ENCODE data around the gene NDFIP1. TPM values are rescaled to one million over a fixed set of nuclear protein-coding genes. Genes with fewer than 3 reads are reported as not detected.

NDFIP1 gene
- total RNA-seq, 1 donor from 2014 or later: 178 TPM

GRCh38 chr5:142199388-142199787 lies 90.8 kb downstream of the NDFIP1 start:
- Histone ChIP-seq H3K27me3 (no peaks in the 10 kb centered on the region), H3K9me3 (no peaks in the 10 kb centered on the region), H3K4me1 (no peaks in the 10 kb centered on the region), H3K4me3 (no peak overlapping the region), H3K27ac (no peak overlapping the region), H3K36me3 (no peaks in the 10 kb centered on the region)
- DNase-seq (ENCODE audit: extremely low spot score in 2 of 2): no peak
- TF ChIP-seq, protein P1, sequence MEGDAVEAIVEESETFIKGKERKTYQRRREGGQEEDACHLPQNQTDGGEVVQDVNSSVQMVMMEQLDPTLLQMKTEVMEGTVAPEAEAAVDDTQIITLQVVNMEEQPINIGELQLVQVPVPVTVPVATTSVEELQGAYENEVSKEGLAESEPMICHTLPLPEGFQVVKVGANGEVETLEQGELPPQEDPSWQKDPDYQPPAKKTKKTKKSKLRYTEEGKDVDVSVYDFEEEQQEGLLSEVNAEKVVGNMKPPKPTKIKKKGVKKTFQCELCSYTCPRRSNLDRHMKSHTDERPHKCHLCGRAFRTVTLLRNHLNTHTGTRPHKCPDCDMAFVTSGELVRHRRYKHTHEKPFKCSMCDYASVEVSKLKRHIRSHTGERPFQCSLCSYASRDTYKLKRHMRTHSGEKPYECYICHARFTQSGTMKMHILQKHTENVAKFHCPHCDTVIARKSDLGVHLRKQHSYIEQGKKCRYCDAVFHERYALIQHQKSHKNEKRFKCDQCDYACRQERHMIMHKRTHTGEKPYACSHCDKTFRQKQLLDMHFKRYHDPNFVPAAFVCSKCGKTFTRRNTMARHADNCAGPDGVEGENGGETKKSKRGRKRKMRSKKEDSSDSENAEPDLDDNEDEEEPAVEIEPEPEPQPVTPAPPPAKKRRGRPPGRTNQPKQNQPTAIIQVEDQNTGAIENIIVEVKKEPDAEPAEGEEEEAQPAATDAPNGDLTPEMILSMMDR (IDR thresholded peaks at IDR 0.05): no peak
- TF ChIP-seq POLR2A (IDR thresholded peaks at IDR 0.05): no peak
- TF ChIP-seq POLR2AphosphoS5 (IDR thresholded peaks at IDR 0.05; ENCODE audit: insufficient read depth in 1 of 2, low read depth in 1 of 2): no peak
- intact Hi-C loops (cut with DNase I): no loop called here

GRCh38 chr5:142200387-142200786 lies 91.8 kb downstream of the NDFIP1 start:
- no peak for DNase-seq (ENCODE audit: extremely low spot score in 2 of 2)
- Histone ChIP-seq H3K9me3 (no peaks in the 10 kb centered on the region), H3K27me3 (no peaks in the 10 kb centered on the region), H3K4me3 (no peak overlapping the region), H3K27ac (no peak overlapping the region), H3K4me1 (no peaks in the 10 kb centered on the region), H3K36me3 (no peaks in the 10 kb centered on the region)
- TF ChIP-seq POLR2AphosphoS5 (IDR thresholded peaks at IDR 0.05; ENCODE audit: insufficient read depth in 1 of 2, low read depth in 1 of 2) (no peak), POLR2A (IDR thresholded peaks at IDR 0.05) (no peak)
- TF ChIP-seq, protein P1 (IDR thresholded peaks at IDR 0.05): no peak
- intact Hi-C loops (cut with DNase I): no loop called here

DNA sequence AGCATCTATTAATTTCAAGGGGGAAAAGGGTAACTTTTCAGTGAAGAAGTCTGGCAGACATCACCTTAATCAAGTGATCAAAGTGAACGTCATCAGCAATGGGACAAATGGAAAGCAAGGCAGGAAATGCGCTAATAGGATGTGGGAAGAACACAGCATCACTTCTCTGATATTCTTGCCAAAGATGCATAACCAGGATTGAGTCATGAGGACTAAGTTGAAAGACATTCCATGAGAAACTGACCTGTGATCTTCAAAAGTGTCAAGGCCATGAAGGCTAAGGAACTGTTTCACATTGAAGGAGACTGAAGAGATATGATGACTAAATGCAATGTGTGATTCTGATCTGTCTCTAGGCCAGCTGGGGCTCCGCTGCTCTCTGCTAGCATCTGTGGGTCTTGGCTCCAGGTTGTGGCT lies 92.9 kb downstream of the NDFIP1 start:
- Histone ChIP-seq H3K27me3 (no peaks in the 10 kb centered on the region), H3K9me3 (no peaks in the 10 kb centered on the region), H3K36me3 (no peaks in the 10 kb centered on the region), H3K27ac (no peak overlapping the region), H3K4me1 (no peaks in the 10 kb centered on the region), H3K4me3 (no peak overlapping the region)
- intact Hi-C loops (cut with DNase I): no loop called here
- DNase-seq (ENCODE audit: extremely low spot score in 2 of 2): no peak
- TF ChIP-seq, protein P1 (IDR thresholded peaks at IDR 0.05): no peak
- TF ChIP-seq POLR2A (IDR thresholded peaks at IDR 0.05) (no peak), POLR2AphosphoS5 (IDR thresholded peaks at IDR 0.05; ENCODE audit: insufficient read depth in 1 of 2, low read depth in 1 of 2) (no peak)

- Histone ChIP-seq H3K27me3 (no peaks in the 10 kb centered on the region), H3K4me1 (no peaks in the 10 kb centered on the region), H3K36me3 (no peaks in the 10 kb centered on the region), H3K4me3 (no peak overlapping the region), H3K27ac (no peak overlapping the region), H3K9me3 (no peaks in the 10 kb centered on the region)
- intact Hi-C loops (cut with DNase I): no loop called here
- DNase-seq (ENCODE audit: extremely low spot score in 2 of 2): no peak
- TF ChIP-seq, protein P1 (IDR thresholded peaks at IDR 0.05): no peak
- no peak for TF ChIP-seq POLR2AphosphoS5 (IDR thresholded peaks at IDR 0.05; ENCODE audit: insufficient read depth in 1 of 2, low read depth in 1 of 2)
- no peak for TF ChIP-seq POLR2A (IDR thresholded peaks at IDR 0.05)
These were observed 93.7 kb downstream of the NDFIP1 start for GRCh38 chr5:142202282-142202681.

Other genes starting within 250 kb of the NDFIP1 start
- gene PCDH1, start 230.4 kb upstream of the NDFIP1 start, total RNA-seq: 38.8 TPM
- 79.1 TPM for gene DELE1, start 184.9 kb upstream of the NDFIP1 start, total RNA-seq
- gene PCDH12, start 150.6 kb upstream of the NDFIP1 start, total RNA-seq: 3.2 TPM
- 37.8 TPM for gene RNF14, start 139.7 kb upstream of the NDFIP1 start, total RNA-seq
- gene GNPDA1, start 95.8 kb upstream of the NDFIP1 start, total RNA-seq: 25.3 TPM
- gene SPRY4, start 216.2 kb downstream of the NDFIP1 start, total RNA-seq: 13.5 TPM